ENCODE data around the gene COPA. TPM values are rescaled to one million over a fixed set of nuclear protein-coding genes. Genes with fewer than 3 reads are reported as not detected.
A peak's percentile ranks its signal among the peaks of the same experiment; 100 is the strongest.

The COPA gene
- total RNA-seq, 1 donor from 2014 or later, result 56.3 TPM

- Histone ChIP-seq H3K4me3 (peak overlapping the region in 1 of 2 donors; percentile 72), H3K27ac (no peak overlapping the region), H3K27me3 (no peaks in the 10 kb centered on the region), H3K36me3 (peaks cover 35 to 43% of the 10 kb centered on the region in 2 donors), H3K4me1 (peaks cover 4 to 16% of the 10 kb centered on the region in 2 donors), H3K9me3 (no peaks in the 10 kb centered on the region)
- no peak for DNase-seq (ENCODE audit: low spot score in 2 of 2)
- no peak for TF ChIP-seq CTCF (IDR thresholded peaks at IDR 0.05)
- intact Hi-C loops (cut with DNase I), result loop anchor here (1.0 to 10.0 kb wide), 4 partner anchors 24 to 501 kb away; partner anchors contain the start of gene DUSP23
Observed at GRCh38 chr1:160285506-160285905, 57.5 kb downstream of the COPA start.

- peaks cover 4 to 16% of the 10 kb centered on the region in 2 donors for H3K4me1 ChIP-seq
- intact Hi-C loops (cut with DNase I), result loop anchor here (1.0 to 10.0 kb wide), 4 partner anchors 24 to 500 kb away; partner anchors contain the start of gene DUSP23
- H3K9me3 ChIP-seq, result no peaks in the 10 kb centered on the region
- peak within 1 kb of the TSS; percentile 72 to 86 for H3K4me3 ChIP-seq
- peaks cover 35 to 43% of the 10 kb centered on the region in 2 donors for H3K36me3 ChIP-seq
- no peaks in the 10 kb centered on the region for H3K27me3 ChIP-seq
- H3K27ac ChIP-seq, result peak within 1 kb of the TSS; percentile 82 to 87
- peak; percentile 65 to 96 for DNase-seq (ENCODE audit: low spot score in 2 of 2)
- no peak for TF ChIP-seq CTCF (IDR thresholded peaks at IDR 0.05)
Observed at GRCh38 chr1:160284782-160285344, 58.2 kb downstream of the COPA start, which contains the start of gene PEX19. TSS of gene PEX19 (minus strand) at chr1:160285133. CDS start at chr1:160285124, 9 bp downstream.

- intact Hi-C loops (cut with DNase I), result loop anchor here (10.0 kb wide), 1 partner anchor 500 kb away; the partner anchor contains the start of gene DUSP23
- Histone ChIP-seq H3K27me3 (no peaks in the 10 kb centered on the region), H3K9me3 (no peaks in the 10 kb centered on the region), H3K27ac (peak overlapping the region; percentile 82 to 87), H3K4me3 (peak overlapping the region; percentile 72 to 86), H3K4me1 (peaks cover 4 to 16% of the 10 kb centered on the region in 2 donors), H3K36me3 (peaks cover 35 to 43% of the 10 kb centered on the region in 2 donors)
- no peak for DNase-seq (ENCODE audit: low spot score in 2 of 2)
- no peak for TF ChIP-seq CTCF (IDR thresholded peaks at IDR 0.05)
Observed at GRCh38 chr1:160284220-160284781, 58.7 kb downstream of the COPA start.

- TF ChIP-seq CTCF (IDR thresholded peaks at IDR 0.05), result no peak
- Histone ChIP-seq H3K36me3 (peaks cover 46 to 50% of the 10 kb centered on the region in 2 donors), H3K4me3 (no peak overlapping the region), H3K4me1 (peaks cover 4 to 16% of the 10 kb centered on the region in 2 donors), H3K9me3 (no peaks in the 10 kb centered on the region), H3K27ac (no peak overlapping the region), H3K27me3 (no peaks in the 10 kb centered on the region)
- DNase-seq (ENCODE audit: low spot score in 2 of 2), result no peak
- intact Hi-C loops (cut with DNase I), result loop anchor here (10.0 kb wide), 1 partner anchor 498 kb away; the partner anchor contains the start of gene DUSP23
Observed at GRCh38 chr1:160282807-160283206, 60.2 kb downstream of the COPA start.

GRCh38 chr1:160277987-160278386 is 65.1 kb downstream of the COPA start:
- peaks cover 55 to 59% of the 10 kb centered on the region in 2 donors for H3K36me3 ChIP-seq
- intact Hi-C loops (cut with DNase I), result no loop called here
- no peaks in the 10 kb centered on the region for H3K9me3 ChIP-seq
- no peak overlapping the region for H3K27ac ChIP-seq
- H3K4me3 ChIP-seq, result no peak overlapping the region
- DNase-seq (ENCODE audit: low spot score in 2 of 2), result no peak
- no peaks in the 10 kb centered on the region for H3K4me1 ChIP-seq
- TF ChIP-seq CTCF (IDR thresholded peaks at IDR 0.05), result no peak
- no peaks in the 10 kb centered on the region for H3K27me3 ChIP-seq
